GM23338 (cell line): Measurements from ENCODE around the gene ACO1. TPM values are rescaled to one million over a fixed set of nuclear protein-coding genes. Genes with fewer than 3 reads are reported as not detected.

Source experiments
- ATAC-seq: fragments of 200-7000 bp; cut with Tn5 transposase; 3 replicates; pipeline ENCODE4 v1.9.1; 2020
- DNase-seq: peaks from one replicate; pipeline ENCODE4 v3.0.0-alpha.2; 2015; ENCODE audit warnings: low spot score
- H2AFZ ChIP-seq: fragments of 200-600 bp; sonication (generic); 2 replicates; pipeline ENCODE4 v1.8.0; 2016; ENCODE audit warnings: antibody characterized with exemption, mild to moderate bottlenecking, moderate library complexity
- H3F3A ChIP-seq: fragments of 200-600 bp; sonication (generic); replicated peaks from 2 replicates; pipeline ENCODE4 v1.8.0; 2017; ENCODE audit warnings: antibody characterized with exemption, mixed run types, low read depth
- H3K27ac ChIP-seq: fragments of 200-600 bp; sonication (generic); 2 replicates; pipeline ENCODE4 v1.6.1; 2016; ENCODE audit warnings: low read depth
- H3K27me3 ChIP-seq: fragments of 200-600 bp; sonication (generic); 2 replicates; pipeline ENCODE4 v1.8.0; 2016; ENCODE audit warnings: mild to moderate bottlenecking, mixed run types, moderate library complexity; ENCODE audit not compliant: insufficient read depth
- H3K36me3 ChIP-seq: fragments of 200-600 bp; sonication (generic); 2 replicates; pipeline ENCODE4 v1.8.0; 2016; ENCODE audit warnings: mild to moderate bottlenecking; ENCODE audit not compliant: insufficient read depth
- H3K4me1 ChIP-seq: fragments of 200-600 bp; sonication (generic); 2 replicates; pipeline ENCODE4 v1.8.0; 2016; ENCODE audit warnings: mild to moderate bottlenecking, moderate library complexity; ENCODE audit not compliant: insufficient read depth
- H3K4me2 ChIP-seq: fragments of 200-600 bp; sonication (generic); 2 replicates; pipeline ENCODE4 v1.7.1; 2017; ENCODE audit warnings: mixed run types
- H3K4me3 ChIP-seq: fragments of 200-600 bp; sonication (generic); 2 replicates; pipeline ENCODE4 v1.6.1; 2016; ENCODE audit warnings: mixed run types
- H3K79me2 ChIP-seq: fragments of 200-600 bp; sonication (generic); replicated peaks from 2 replicates; pipeline ENCODE4 v1.8.0; 2017; ENCODE audit warnings: mild to moderate bottlenecking; ENCODE audit not compliant: insufficient read depth
- H3K9me2 ChIP-seq: fragments of 200-600 bp; sonication (generic); 2 replicates; pipeline ENCODE4 v1.8.0; 2017; ENCODE audit not compliant: insufficient read depth
- H4K20me1 ChIP-seq: fragments of 200-600 bp; sonication (generic); replicated peaks from 2 replicates; pipeline ENCODE4 v1.8.0; 2017; ENCODE audit warnings: mild to moderate bottlenecking; ENCODE audit not compliant: insufficient read depth
- H3K27ac Mint-ChIP-seq: 2 replicates; pipeline ENCODE4 v1.8.0; 2020; ENCODE audit warnings: inconsistent platforms, mild to moderate bottlenecking, moderate library complexity, mixed read lengths
- H3K27me3 Mint-ChIP-seq: 3 replicates; pipeline ENCODE4 v1.8.0; 2022; ENCODE audit warnings: low read depth, mild to moderate bottlenecking, moderate library complexity, mixed read lengths, inconsistent platforms; ENCODE audit not compliant: insufficient read depth, poor library complexity
- H3K36me3 Mint-ChIP-seq: 3 replicates; pipeline ENCODE4 v1.8.0; 2021; ENCODE audit warnings: low read depth, mild to moderate bottlenecking, inconsistent platforms, moderate library complexity, mixed read lengths
- H3K4me1 Mint-ChIP-seq: 3 replicates; pipeline ENCODE4 v1.8.0; 2020; ENCODE audit warnings: mild to moderate bottlenecking, inconsistent platforms, mixed read lengths
- H3K4me3 Mint-ChIP-seq: 3 replicates; pipeline ENCODE4 v1.8.0; 2021; ENCODE audit warnings: moderate library complexity, mild to moderate bottlenecking, inconsistent platforms, mixed read lengths
- H3K9me3 Mint-ChIP-seq: 3 replicates; pipeline ENCODE4 v1.8.0; 2020; ENCODE audit warnings: moderate library complexity, mild to moderate bottlenecking, inconsistent platforms, mixed read lengths
- CREB1 ChIP-seq: fragments of 250-450 bp; sonication (Bioruptor Pico); IDR thresholded peaks from 2 replicates; pipeline ENCODE4 v1.5.0; 2020; ENCODE audit warnings: low read depth, mild to moderate bottlenecking, moderate library complexity
- EZH2 ChIP-seq: fragments of 200-600 bp; sonication (generic); IDR thresholded peaks from one replicate; pipeline ENCODE4 v1.8.0; 2017; ENCODE audit warnings: antibody characterized with exemption, mild to moderate bottlenecking, low read depth; ENCODE audit not compliant: unreplicated experiment
- EZH2phosphoT487 ChIP-seq: fragments of 200-600 bp; sonication (generic); IDR thresholded peaks from one replicate; pipeline ENCODE4 v1.8.1; 2018; ENCODE audit warnings: antibody characterized with exemption; ENCODE audit not compliant: unreplicated experiment
- JUNB ChIP-seq: IDR thresholded peaks from one replicate; pipeline ENCODE4 v1.6.1; 2016; ENCODE audit warnings: antibody characterized with exemption; ENCODE audit not compliant: unreplicated experiment
- NANOG ChIP-seq: IDR thresholded peaks from 2 replicates; pipeline ENCODE4 v1.6.1; 2016; ENCODE audit warnings: antibody characterized with exemption, borderline replicate concordance
- POLR2AphosphoS5 ChIP-seq: IDR thresholded peaks from 2 replicates; pipeline ENCODE4 v1.6.1; 2016; ENCODE audit warnings: antibody characterized with exemption, low read depth
- STAT1 ChIP-seq: IDR thresholded peaks from one replicate; pipeline ENCODE4 v1.6.1; 2016; ENCODE audit warnings: antibody characterized with exemption; ENCODE audit not compliant: unreplicated experiment
- ZNF114 ChIP-seq: fragments of 250-450 bp; sonication (Bioruptor Pico); IDR thresholded peaks from 2 replicates; pipeline ENCODE4 v1.5.0; 2020; ENCODE audit warnings: mild to moderate bottlenecking, moderate library complexity
- ZNF331 ChIP-seq: fragments of 250-450 bp; sonication (Bioruptor Pico); IDR thresholded peaks from 2 replicates; pipeline ENCODE4 v1.5.0; 2020; ENCODE audit warnings: low read depth, mild to moderate bottlenecking, moderate library complexity
- polyA plus RNA-seq: library from polyadenylated mRNA; unstranded; fragments of >200 nt; fragmentation: Nextera tagmentation; extraction: Ambion mirVana; gene quantifications from 2 replicates; pipeline ENCODE4 v1.2.1, GENCODE V29; 2016
- total RNA-seq: library from RNA; depleted of rRNA; stranded (reverse); fragments of >200 nt; shearing (Covaris generic); gene quantifications from 2 replicates; pipeline ENCODE4 v1.2.3, GENCODE V29; 2014
- TF ChIP-seq, protein P1 (sequence below), 2 experiments: fragments of 200-600 bp in 1 of 2; sonication (generic) in 1 of 2; conservative IDR thresholded peaks; 2 replicates each; pipeline versions ENCODE4 v1.5.1 to v1.6.1; 2016 to 2017; ENCODE audit warnings: antibody characterized with exemption in 2 of 2, low read depth in 2 of 2, mild to moderate bottlenecking in 2 of 2, moderate library complexity in 1 of 2
- TF ChIP-seq, protein P2 (sequence below): fragments of 250-450 bp; sonication (Bioruptor Pico); IDR thresholded peaks from 2 replicates; pipeline ENCODE4 v1.5.0; 2020; ENCODE audit warnings: mild to moderate bottlenecking, moderate library complexity
- TF ChIP-seq, protein P3 (sequence below): IDR thresholded peaks from 2 replicates; pipeline ENCODE4 v1.6.1; 2016; ENCODE audit warnings: antibody characterized with exemption
- TF ChIP-seq, protein P4 (sequence below): IDR thresholded peaks from one replicate; pipeline ENCODE4 v1.6.1; 2018; ENCODE audit warnings: antibody characterized with exemption; ENCODE audit not compliant: unreplicated experiment

ACO1 gene
- total and polyA plus RNA-seq, 2 experiments from 2014 or later = 16.6 to 41.0 TPM

DNA sequence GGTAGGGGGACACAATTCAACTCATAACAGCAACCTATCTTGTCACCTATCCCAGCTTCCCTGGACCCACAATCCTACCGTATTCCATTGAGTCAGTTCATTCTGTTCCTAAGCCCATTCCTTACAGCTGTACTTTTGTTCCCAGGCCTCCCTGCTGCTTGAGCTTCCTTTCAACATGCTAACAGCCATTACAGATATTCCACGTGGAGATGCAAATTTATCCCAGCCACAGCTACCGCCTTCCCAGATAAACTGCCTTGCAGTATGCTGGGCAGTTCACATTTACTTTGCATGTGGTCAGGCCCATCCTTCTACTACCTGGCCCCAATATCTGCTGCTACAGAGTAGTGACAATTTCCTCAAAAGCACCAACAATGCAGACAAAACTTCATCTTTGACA lies 118.6 kb downstream of the ACO1 start:
- Mint-ChIP-seq H3K9me3 (0 out of 3 replicates have a peak, but pooled peaks cover 2% of the 10 kb centered on the region), H3K27me3 (no peaks in the 10 kb centered on the region), H3K36me3 (peaks cover 25% of the 10 kb centered on the region), H3K4me1 (peaks cover 9% of the 10 kb centered on the region; the same call in 2 of the 3 replicates), H3K4me3 (no peak overlapping the region), H3K27ac (0 out of 2 replicates have a peak overlapping the region, but pooled peaks have one; percentile 9)
- H4K20me1 ChIP-seq = no peaks in the 10 kb centered on the region; the same call in 1 of the 2 replicates
- H3K4me3 ChIP-seq = no peak overlapping the region
- ATAC-seq (peak; percentile 47; the same call in 2 of the 3 replicates), DNase-seq (peak; percentile 22)
- no peak for TF ChIP-seq POLR2AphosphoS5
- no peak for TF ChIP-seq ZNF331 (CRISPR knock-in tag)
- TF ChIP-seq, protein P1, sequence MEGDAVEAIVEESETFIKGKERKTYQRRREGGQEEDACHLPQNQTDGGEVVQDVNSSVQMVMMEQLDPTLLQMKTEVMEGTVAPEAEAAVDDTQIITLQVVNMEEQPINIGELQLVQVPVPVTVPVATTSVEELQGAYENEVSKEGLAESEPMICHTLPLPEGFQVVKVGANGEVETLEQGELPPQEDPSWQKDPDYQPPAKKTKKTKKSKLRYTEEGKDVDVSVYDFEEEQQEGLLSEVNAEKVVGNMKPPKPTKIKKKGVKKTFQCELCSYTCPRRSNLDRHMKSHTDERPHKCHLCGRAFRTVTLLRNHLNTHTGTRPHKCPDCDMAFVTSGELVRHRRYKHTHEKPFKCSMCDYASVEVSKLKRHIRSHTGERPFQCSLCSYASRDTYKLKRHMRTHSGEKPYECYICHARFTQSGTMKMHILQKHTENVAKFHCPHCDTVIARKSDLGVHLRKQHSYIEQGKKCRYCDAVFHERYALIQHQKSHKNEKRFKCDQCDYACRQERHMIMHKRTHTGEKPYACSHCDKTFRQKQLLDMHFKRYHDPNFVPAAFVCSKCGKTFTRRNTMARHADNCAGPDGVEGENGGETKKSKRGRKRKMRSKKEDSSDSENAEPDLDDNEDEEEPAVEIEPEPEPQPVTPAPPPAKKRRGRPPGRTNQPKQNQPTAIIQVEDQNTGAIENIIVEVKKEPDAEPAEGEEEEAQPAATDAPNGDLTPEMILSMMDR (conservative IDR thresholded peaks at IDR 0.05; ENCODE audit: low read depth in 2 of 2) = no peak
- no peak for TF ChIP-seq STAT1
- no peak for TF ChIP-seq NANOG
- TF ChIP-seq JUNB = no peak
- TF ChIP-seq, protein P2, sequence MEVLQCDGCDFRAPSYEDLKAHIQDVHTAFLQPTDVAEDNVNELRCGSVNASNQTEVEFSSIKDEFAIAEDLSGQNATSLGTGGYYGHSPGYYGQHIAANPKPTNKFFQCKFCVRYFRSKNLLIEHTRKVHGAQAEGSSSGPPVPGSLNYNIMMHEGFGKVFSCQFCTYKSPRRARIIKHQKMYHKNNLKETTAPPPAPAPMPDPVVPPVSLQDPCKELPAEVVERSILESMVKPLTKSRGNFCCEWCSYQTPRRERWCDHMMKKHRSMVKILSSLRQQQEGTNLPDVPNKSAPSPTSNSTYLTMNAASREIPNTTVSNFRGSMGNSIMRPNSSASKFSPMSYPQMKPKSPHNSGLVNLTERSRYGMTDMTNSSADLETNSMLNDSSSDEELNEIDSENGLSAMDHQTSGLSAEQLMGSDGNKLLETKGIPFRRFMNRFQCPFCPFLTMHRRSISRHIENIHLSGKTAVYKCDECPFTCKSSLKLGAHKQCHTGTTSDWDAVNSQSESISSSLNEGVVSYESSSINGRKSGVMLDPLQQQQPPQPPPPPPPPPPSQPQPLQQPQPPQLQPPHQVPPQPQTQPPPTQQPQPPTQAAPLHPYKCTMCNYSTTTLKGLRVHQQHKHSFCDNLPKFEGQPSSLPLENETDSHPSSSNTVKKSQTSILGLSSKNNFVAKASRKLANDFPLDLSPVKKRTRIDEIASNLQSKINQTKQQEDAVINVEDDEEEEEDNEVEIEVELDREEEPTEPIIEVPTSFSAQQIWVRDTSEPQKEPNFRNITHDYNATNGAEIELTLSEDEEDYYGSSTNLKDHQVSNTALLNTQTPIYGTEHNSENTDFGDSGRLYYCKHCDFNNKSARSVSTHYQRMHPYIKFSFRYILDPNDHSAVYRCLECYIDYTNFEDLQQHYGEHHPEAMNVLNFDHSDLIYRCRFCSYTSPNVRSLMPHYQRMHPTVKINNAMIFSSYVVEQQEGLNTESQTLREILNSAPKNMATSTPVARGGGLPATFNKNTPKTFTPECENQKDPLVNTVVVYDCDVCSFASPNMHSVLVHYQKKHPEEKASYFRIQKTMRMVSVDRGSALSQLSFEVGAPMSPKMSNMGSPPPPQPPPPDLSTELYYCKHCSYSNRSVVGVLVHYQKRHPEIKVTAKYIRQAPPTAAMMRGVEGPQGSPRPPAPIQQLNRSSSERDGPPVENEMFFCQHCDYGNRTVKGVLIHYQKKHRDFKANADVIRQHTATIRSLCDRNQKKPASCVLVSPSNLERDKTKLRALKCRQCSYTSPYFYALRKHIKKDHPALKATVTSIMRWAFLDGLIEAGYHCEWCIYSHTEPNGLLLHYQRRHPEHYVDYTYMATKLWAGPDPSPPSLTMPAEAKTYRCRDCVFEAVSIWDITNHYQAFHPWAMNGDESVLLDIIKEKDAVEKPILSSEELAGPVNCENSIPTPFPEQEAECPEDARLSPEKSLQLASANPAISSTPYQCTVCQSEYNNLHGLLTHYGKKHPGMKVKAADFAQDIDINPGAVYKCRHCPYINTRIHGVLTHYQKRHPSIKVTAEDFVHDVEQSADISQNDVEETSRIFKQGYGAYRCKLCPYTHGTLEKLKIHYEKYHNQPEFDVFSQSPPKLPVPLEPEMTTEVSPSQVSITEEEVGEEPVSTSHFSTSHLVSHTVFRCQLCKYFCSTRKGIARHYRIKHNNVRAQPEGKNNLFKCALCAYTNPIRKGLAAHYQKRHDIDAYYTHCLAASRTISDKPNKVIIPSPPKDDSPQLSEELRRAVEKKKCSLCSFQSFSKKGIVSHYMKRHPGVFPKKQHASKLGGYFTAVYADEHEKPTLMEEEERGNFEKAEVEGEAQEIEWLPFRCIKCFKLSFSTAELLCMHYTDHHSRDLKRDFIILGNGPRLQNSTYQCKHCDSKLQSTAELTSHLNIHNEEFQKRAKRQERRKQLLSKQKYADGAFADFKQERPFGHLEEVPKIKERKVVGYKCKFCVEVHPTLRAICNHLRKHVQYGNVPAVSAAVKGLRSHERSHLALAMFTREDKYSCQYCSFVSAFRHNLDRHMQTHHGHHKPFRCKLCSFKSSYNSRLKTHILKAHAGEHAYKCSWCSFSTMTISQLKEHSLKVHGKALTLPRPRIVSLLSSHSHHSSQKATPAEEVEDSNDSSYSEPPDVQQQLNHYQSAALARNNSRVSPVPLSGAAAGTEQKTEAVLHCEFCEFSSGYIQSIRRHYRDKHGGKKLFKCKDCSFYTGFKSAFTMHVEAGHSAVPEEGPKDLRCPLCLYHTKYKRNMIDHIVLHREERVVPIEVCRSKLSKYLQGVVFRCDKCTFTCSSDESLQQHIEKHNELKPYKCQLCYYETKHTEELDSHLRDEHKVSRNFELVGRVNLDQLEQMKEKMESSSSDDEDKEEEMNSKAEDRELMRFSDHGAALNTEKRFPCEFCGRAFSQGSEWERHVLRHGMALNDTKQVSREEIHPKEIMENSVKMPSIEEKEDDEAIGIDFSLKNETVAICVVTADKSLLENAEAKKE (CRISPR knock-in tag) = no peak
- TF ChIP-seq, protein P3, sequence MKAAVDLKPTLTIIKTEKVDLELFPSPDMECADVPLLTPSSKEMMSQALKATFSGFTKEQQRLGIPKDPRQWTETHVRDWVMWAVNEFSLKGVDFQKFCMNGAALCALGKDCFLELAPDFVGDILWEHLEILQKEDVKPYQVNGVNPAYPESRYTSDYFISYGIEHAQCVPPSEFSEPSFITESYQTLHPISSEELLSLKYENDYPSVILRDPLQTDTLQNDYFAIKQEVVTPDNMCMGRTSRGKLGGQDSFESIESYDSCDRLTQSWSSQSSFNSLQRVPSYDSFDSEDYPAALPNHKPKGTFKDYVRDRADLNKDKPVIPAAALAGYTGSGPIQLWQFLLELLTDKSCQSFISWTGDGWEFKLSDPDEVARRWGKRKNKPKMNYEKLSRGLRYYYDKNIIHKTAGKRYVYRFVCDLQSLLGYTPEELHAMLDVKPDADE = no peak
- TF ChIP-seq ZNF114 (CRISPR knock-in tag) = no peak
- TF ChIP-seq EZH2 = no peak
- no peak for TF ChIP-seq CREB1
- TF ChIP-seq, protein P4, sequence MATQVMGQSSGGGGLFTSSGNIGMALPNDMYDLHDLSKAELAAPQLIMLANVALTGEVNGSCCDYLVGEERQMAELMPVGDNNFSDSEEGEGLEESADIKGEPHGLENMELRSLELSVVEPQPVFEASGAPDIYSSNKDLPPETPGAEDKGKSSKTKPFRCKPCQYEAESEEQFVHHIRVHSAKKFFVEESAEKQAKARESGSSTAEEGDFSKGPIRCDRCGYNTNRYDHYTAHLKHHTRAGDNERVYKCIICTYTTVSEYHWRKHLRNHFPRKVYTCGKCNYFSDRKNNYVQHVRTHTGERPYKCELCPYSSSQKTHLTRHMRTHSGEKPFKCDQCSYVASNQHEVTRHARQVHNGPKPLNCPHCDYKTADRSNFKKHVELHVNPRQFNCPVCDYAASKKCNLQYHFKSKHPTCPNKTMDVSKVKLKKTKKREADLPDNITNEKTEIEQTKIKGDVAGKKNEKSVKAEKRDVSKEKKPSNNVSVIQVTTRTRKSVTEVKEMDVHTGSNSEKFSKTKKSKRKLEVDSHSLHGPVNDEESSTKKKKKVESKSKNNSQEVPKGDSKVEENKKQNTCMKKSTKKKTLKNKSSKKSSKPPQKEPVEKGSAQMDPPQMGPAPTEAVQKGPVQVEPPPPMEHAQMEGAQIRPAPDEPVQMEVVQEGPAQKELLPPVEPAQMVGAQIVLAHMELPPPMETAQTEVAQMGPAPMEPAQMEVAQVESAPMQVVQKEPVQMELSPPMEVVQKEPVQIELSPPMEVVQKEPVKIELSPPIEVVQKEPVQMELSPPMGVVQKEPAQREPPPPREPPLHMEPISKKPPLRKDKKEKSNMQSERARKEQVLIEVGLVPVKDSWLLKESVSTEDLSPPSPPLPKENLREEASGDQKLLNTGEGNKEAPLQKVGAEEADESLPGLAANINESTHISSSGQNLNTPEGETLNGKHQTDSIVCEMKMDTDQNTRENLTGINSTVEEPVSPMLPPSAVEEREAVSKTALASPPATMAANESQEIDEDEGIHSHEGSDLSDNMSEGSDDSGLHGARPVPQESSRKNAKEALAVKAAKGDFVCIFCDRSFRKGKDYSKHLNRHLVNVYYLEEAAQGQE = no peak
- no peak for TF ChIP-seq EZH2phosphoT487
- peaks cover 6% of the 10 kb centered on the region; the same call in 1 of the 2 replicates for H3K79me2 ChIP-seq
- no peaks in the 10 kb centered on the region for H3K9me2 ChIP-seq
- no peaks in the 10 kb centered on the region for H3F3A ChIP-seq
- H3K4me2 ChIP-seq = no peak overlapping the region
- no peak overlapping the region for H3K27ac ChIP-seq
- peaks cover 9% of the 10 kb centered on the region; the same call in 1 of the 2 replicates for H3K36me3 ChIP-seq
- H2AFZ ChIP-seq = no peak overlapping the region
- H3K4me1 ChIP-seq = peaks cover 7% of the 10 kb centered on the region; the same call in 1 of the 2 replicates
- no peaks in the 10 kb centered on the region for H3K27me3 ChIP-seq
